WERI-Rb-1 (cell line): ENCODE results near the gene SLC25A44.
"Not testable (repeated sequence)": the region's sequence is repeated elsewhere in the genome, so short reads cannot be mapped to it uniquely, and the experiment has no call there.

Source experiments
- DNase-seq: peaks from one replicate; pipeline ENCODE4 v3.0.0-alpha.2; 2020
- H3K27ac ChIP-seq: fragments of 250-450 bp; sonication (Bioruptor Pico); 2 replicates; pipeline ENCODE4 v1.5.1; 2020; ENCODE audit warnings: mild to moderate bottlenecking, moderate library complexity
- H3K27me3 ChIP-seq: fragments of 250-450 bp; sonication (Bioruptor Pico); 2 replicates; pipeline ENCODE4 v1.5.1; 2021; ENCODE audit warnings: mild to moderate bottlenecking, low read depth, moderate library complexity; ENCODE audit not compliant: insufficient read depth, severe bottlenecking
- H3K36me3 ChIP-seq: fragments of 250-450 bp; sonication (Bioruptor Pico); 2 replicates; pipeline ENCODE4 v1.5.1; 2020; ENCODE audit warnings: mild to moderate bottlenecking, moderate library complexity
- H3K4me3 ChIP-seq: 2 replicates; pipeline ENCODE4 v1.5.1; 2011; ENCODE audit warnings: low read depth, mild to moderate bottlenecking, control low read depth, low read length
- H3K9me3 ChIP-seq: fragments of 250-450 bp; sonication (Bioruptor Pico); 2 replicates; pipeline ENCODE4 v1.5.1; 2021; ENCODE audit warnings: mild to moderate bottlenecking, moderate library complexity; ENCODE audit not compliant: severe bottlenecking
- CTCF ChIP-seq: IDR thresholded peaks from 2 replicates; pipeline ENCODE4 v1.5.1; 2011; ENCODE audit warnings: low read depth, mild to moderate bottlenecking, control low read depth, inconsistent platforms, low read length

The SLC25A44 gene

DNA sequence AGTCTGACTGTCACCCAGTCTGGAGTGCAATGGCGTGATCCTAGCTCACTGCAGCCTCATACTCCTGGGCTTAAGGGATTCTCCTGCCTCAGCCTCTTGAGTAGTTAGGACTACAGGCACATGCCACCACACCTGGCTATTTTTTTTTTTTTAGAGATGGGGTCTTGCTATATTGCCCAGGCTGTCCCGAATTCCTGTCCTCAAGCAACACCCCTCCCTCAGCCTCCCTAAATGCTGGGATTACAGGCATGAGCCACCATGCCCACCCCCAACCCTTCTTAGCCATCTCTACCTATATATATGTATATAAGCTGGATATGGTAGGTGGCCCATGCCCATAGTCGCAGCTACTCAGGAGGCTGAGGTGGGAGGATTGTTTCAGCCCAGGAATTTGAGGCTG is 13.4 kb upstream of the SLC25A44 start:
- H3K27ac ChIP-seq: peak overlapping the region; percentile 84
- H3K36me3 ChIP-seq: no peaks in the 10 kb centered on the region; the same call in 1 of the 2 replicates
- H3K27me3 ChIP-seq: no peaks in the 10 kb centered on the region

DNA sequence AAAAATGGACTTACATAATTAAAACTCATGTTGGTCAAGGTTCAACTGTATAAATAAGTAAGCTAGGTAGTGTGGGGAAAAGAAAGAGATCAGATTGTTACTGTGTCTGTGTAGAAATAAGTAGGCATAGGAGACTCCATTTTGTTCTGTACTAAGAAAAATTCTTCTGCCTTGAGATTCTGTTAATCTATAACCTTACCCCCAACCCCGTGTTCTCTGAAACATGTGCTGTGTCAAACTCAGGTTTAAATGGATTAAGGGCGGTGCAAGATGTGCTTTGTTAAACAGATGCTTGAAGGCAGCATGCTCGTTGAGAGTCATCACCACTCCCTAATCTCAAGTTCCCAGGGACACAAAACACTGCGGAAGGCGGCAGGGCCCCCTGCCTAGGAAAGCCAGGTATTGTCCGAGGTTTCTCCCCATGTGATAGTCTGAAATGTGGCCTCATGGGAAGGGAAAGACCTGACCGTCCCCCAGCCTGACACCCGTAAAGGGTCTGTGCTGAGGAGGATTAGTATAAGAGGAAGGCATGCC is 12.4 kb upstream of the SLC25A44 start:
- H3K27me3 ChIP-seq, H3K36me3 ChIP-seq, H3K9me3 ChIP-seq, H3K4me3 ChIP-seq: not testable (repeated sequence)
- peak overlapping the region; percentile 84 for H3K27ac ChIP-seq
- DNase-seq: peak; percentile 95

More for the DNA sequence above, 13.4 kb upstream of the SLC25A44 start:
- DNase-seq: no peak
- no peak for TF ChIP-seq CTCF
- Histone ChIP-seq H3K9me3 (no peaks in the 10 kb centered on the region), H3K4me3 (no peak overlapping the region)

GRCh38 chr1:156182010-156182779 is 11.7 kb upstream of the SLC25A44 start:
- Histone ChIP-seq H3K4me3 (0 out of 2 replicates have a peak overlapping the region, but pooled peaks have one; percentile 5), H3K9me3 (peaks cover 12% of the 10 kb centered on the region), H3K27ac (peak overlapping the region; percentile 84)
- DNase-seq, H3K36me3 ChIP-seq, H3K27me3 ChIP-seq: not testable (repeated sequence)

DNA sequence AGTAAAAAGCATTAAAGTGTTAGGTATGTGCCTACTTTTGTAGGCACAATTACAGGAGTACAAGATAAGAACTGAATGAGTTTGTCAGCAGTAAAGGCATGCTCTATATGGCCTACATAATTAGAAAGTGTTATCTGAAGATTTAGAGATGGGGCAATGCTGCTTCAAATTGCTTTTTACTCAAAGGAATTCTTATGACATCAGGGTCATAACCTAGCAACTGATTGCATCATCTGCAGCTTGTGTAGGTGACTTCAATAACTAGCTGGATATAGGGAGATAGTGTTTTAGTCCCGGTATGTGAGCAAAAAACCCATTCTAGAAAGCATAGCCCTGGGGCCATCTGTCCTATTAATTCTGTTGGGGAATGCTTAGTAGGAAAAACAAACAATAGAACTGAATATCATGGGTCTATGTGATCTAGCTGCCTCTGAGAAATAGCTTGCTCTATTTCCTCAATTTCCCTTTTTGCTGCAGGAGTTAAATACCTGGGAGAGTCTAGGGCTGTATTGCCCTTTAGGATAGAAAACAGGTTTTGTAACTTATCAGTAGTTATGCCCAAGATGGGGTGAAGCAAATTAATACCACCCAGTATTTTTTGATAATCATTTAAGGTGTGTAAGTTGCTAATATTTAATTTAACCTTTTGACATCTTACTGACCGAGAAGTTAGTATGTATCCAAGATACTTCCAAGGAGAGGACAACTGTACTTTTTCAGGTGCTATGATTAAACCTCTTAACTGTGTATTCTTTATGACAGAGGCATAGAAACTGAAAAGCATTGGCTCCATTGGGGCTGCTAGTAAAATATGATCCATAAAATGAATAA is 7.3 kb upstream of the SLC25A44 start:
- H3K9me3 ChIP-seq: peaks cover 31% of the 10 kb centered on the region
- not testable (repeated sequence) for H3K27ac ChIP-seq, H3K36me3 ChIP-seq, DNase-seq, H3K27me3 ChIP-seq, H3K4me3 ChIP-seq

DNA sequence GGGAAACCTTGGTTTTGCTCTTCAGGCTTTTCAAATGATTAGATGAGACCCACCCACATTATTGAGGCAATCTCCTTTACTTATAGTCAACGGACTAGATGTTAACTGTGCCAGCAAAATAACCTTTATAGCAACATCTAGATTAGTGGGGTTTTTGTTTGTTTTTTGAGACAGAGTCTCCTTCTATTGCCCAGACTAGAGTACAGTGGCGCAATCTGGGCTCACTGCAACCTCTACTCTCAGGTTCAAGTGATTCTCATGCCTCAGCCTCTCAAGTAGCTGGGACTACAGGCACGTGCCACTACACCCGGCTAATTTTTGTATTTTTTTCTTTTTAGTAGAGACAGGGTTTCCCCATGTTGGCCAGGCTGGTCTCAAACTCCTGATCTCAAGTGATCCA is 3.6 kb upstream of the SLC25A44 start:
- not testable (repeated sequence) for DNase-seq, H3K4me3 ChIP-seq, H3K36me3 ChIP-seq, H3K27ac ChIP-seq, H3K27me3 ChIP-seq
- H3K9me3 ChIP-seq: peaks cover 31% of the 10 kb centered on the region

GRCh38 chr1:156191292-156191964 is 2.5 kb upstream of the SLC25A44 start:
- Histone ChIP-seq H3K9me3 (peaks cover 25% of the 10 kb centered on the region), H3K4me3 (no peak overlapping the region), H3K27me3 (no peaks in the 10 kb centered on the region), H3K36me3 (peaks cover 13% of the 10 kb centered on the region), H3K27ac (no peak overlapping the region)
- no peak for TF ChIP-seq CTCF
- no peak for DNase-seq

- no peak for TF ChIP-seq CTCF
- H3K36me3 ChIP-seq: peaks cover 22% of the 10 kb centered on the region
- peak overlapping the region; percentile 75 for H3K27ac ChIP-seq
- no peaks in the 10 kb centered on the region for H3K27me3 ChIP-seq
- DNase-seq: no peak
- no peak overlapping the region for H3K4me3 ChIP-seq
- H3K9me3 ChIP-seq: peaks cover 12% of the 10 kb centered on the region
Observed at GRCh38 chr1:156193208-156193487, 756 bp upstream of the SLC25A44 start.
